ENCODE data around the gene MIGA1. TPM values are rescaled to one million over a fixed set of nuclear protein-coding genes. Genes with fewer than 3 reads are reported as not detected.
A peak's percentile ranks its signal among the peaks of the same experiment; 100 is the strongest.

Gene MIGA1
- total and polyA plus RNA-seq, 9 of the 15 experiments (the other 6 are each of a cell fraction or from before 2014, with no cell fraction given): 1.6 to 5.1 (median 2.9) TPM

GRCh38 chr1:77794550-77794949 lies 15.1 kb downstream of the MIGA1 start (continued):
- no peak for TF ChIP-seq RNF219 (CRISPR knock-in tag; IDR thresholded peaks at IDR 0.05)
- TF ChIP-seq PURB (CRISPR knock-in tag; IDR thresholded peaks at IDR 0.05; ENCODE audit: low read depth): no peak

GRCh38 chr1:77796695-77797405 lies 17.4 kb downstream of the MIGA1 start:
- no peaks in the 10 kb centered on the region for H3K27me3 ChIP-seq (ENCODE audit: control insufficient read depth in 2 of 2, insufficient read depth in 2 of 2, low read length in 2 of 2)
- H3K9me1 ChIP-seq (ENCODE audit: control insufficient read depth, insufficient read depth, low read length): no peaks in the 10 kb centered on the region
- H3K4me1 ChIP-seq (replicated peaks in 1 of 2; ENCODE audit: control insufficient read depth in 2 of 2, insufficient read depth in 2 of 2, low read length in 2 of 2): no peaks in the 10 kb centered on the region
- no peaks in the 10 kb centered on the region for H3K79me2 ChIP-seq (ENCODE audit: control insufficient read depth, insufficient read depth, low read length)
- H3K36me3 ChIP-seq (ENCODE audit: control insufficient read depth, insufficient read depth, low read length): peaks cover 9% of the 10 kb centered on the region; the same call in 2 of the 3 replicates
- BruUV-seq (replicated peaks): no TSS peak
- no peak overlapping the region for H2AFZ ChIP-seq (ENCODE audit: low read depth, low read length)
- ChIA-PET CTCF (ENCODE audit: low intra/inter-chr PET ratio) (interaction anchor here (0.6 kb wide), 1 partner anchor 346 kb away, joined by 4 read pairs; no protein-coding TSS in a partner anchor), POLR2A (interaction anchor here (1.0 kb wide), 1 partner anchor 294 kb away, joined by 3 read pairs; no protein-coding TSS in a partner anchor)
- no peak overlapping the region for H3K4me3 ChIP-seq
- in situ Hi-C loops (cut with MboI) (no loop called here), intact Hi-C loops (cut with micrococcal nuclease) (no loop called here)
- H3K9me3 ChIP-seq (replicated peaks; ENCODE audit: control insufficient read depth, insufficient read depth, low read depth, low read length): no peaks in the 10 kb centered on the region
- H3K9ac ChIP-seq (ENCODE audit: insufficient read depth in 1 of 2, low read depth in 2 of 2, low read length in 2 of 2): no peak overlapping the region
- no peaks in the 10 kb centered on the region for H4K20me1 ChIP-seq (replicated peaks; ENCODE audit: control insufficient read depth, insufficient read depth, low read length)
- ATAC-seq (peak; percentile 72; the same call in 2 of the 3 replicates), DNase-seq (ENCODE audit: extremely low read depth in 1 of 4, low spot score in 3 of 4) (peak in 2 of 4 experiments; percentile 12 to 21), FAIRE-seq (no peak)
- no peak overlapping the region for H3K27ac ChIP-seq (ENCODE audit: extremely low read depth, low read depth, low read length)
- H3K4me2 ChIP-seq (ENCODE audit: insufficient read depth, low read length): no peak overlapping the region
- WGBS (ENCODE audit: insufficient coverage, low coverage, missing lambda C conversion rate): 66% methylated on average over 5 of the region's 5 CpGs
- TF ChIP-seq PHB (CRISPR knock-in tag; IDR thresholded peaks at IDR 0.05): no peak
- TF ChIP-seq RBM39 (optimal IDR thresholded peaks at IDR 0.05; ENCODE audit: low read depth, low read length): no peak
- TF ChIP-seq PML (IDR thresholded peaks at IDR 0.05; ENCODE audit: low read length): no peak
- TF ChIP-seq REST (IDR thresholded peaks at IDR 0.05; ENCODE audit: borderline replicate concordance): peak; percentile 7; the same call in 1 of the 2 replicates
- no peak for TF ChIP-seq REST (CRISPR knock-in tag; IDR thresholded peaks at IDR 0.05; ENCODE audit: low read depth)
- TF ChIP-seq TFAM (CRISPR knock-in tag; conservative IDR thresholded peaks at IDR 0.05): no peak
- TF ChIP-seq SIRT6 (IDR thresholded peaks at IDR 0.05; ENCODE audit: low read depth, low read length): no peak
- no peak for TF ChIP-seq BCOR (IDR thresholded peaks at IDR 0.05)
- no peak for TF ChIP-seq SLC30A9 (CRISPR knock-in tag; IDR thresholded peaks at IDR 0.05)
- no peak for TF ChIP-seq ZNF436 (CRISPR knock-in tag; IDR thresholded peaks at IDR 0.05)

Measured in K562 (cell line).